SK-N-SH treated with all-trans-retinoic acid at 6 μM for 48 hours (cell line): Measurements from ENCODE around the gene ATPAF1.

Experiments
- BACH2 ChIP-seq: fragments of 250-450 bp; sonication (Bioruptor Pico); IDR thresholded peaks from 2 replicates; pipeline ENCODE4 v1.9.0; 2021; ENCODE audit warnings: mild to moderate bottlenecking, borderline replicate concordance
- CSRNP3 ChIP-seq: fragments of 250-450 bp; sonication (Bioruptor Pico); IDR thresholded peaks from 2 replicates; pipeline ENCODE4 v1.5.1; 2021; ENCODE audit warnings: mild to moderate bottlenecking, moderate library complexity
- GLIS3 ChIP-seq: fragments of 250-450 bp; sonication (Bioruptor Pico); IDR thresholded peaks from 2 replicates; pipeline ENCODE4 v1.5.0; 2020; ENCODE audit warnings: mild to moderate bottlenecking, moderate library complexity
- ISL1 ChIP-seq: fragments of 250-450 bp; sonication (Bioruptor Pico); IDR thresholded peaks from 2 replicates; pipeline ENCODE4 v2.1.2; 2022; ENCODE audit warnings: mild to moderate bottlenecking, moderate library complexity
- POU6F1 ChIP-seq: fragments of 250-450 bp; sonication (Bioruptor Pico); IDR thresholded peaks from 2 replicates; pipeline ENCODE4 v1.8.0; 2021; ENCODE audit warnings: low read depth, mild to moderate bottlenecking, moderate library complexity, borderline replicate concordance
- TOX ChIP-seq: fragments of 250-450 bp; sonication (Bioruptor Pico); IDR thresholded peaks from 2 replicates; pipeline ENCODE4 v1.8.0; 2021; ENCODE audit warnings: mild to moderate bottlenecking, moderate library complexity, borderline replicate concordance
- ZFP3 ChIP-seq: fragments of 250-450 bp; sonication (Bioruptor Pico); IDR thresholded peaks from 2 replicates; pipeline ENCODE4 v1.5.0; 2020; ENCODE audit warnings: mild to moderate bottlenecking, moderate library complexity
- ZFP30 ChIP-seq: fragments of 450-650 bp; formaldehyde crosslinking; IDR thresholded peaks from 2 replicates; pipeline ENCODE4 v1.5.0; 2022; ENCODE audit warnings: mild to moderate bottlenecking, moderate library complexity
- ZNF70 ChIP-seq: fragments of 450-650 bp; formaldehyde crosslinking; IDR thresholded peaks from 2 replicates; pipeline ENCODE4 v1.5.0; 2020; ENCODE audit warnings: mild to moderate bottlenecking, moderate library complexity
- ZNF8 ChIP-seq: fragments of 450-650 bp; formaldehyde crosslinking; IDR thresholded peaks from 2 replicates; pipeline ENCODE4 v1.5.0; 2020; ENCODE audit warnings: mild to moderate bottlenecking, moderate library complexity
- TF ChIP-seq, protein P1 (sequence below): fragments of 250-450 bp; sonication (Bioruptor Pico); IDR thresholded peaks from 2 replicates; pipeline ENCODE4 v1.5.0; 2020; ENCODE audit warnings: mild to moderate bottlenecking, moderate library complexity
- TF ChIP-seq, protein P2 (sequence below): fragments of 250-450 bp; sonication (Bioruptor Pico); IDR thresholded peaks from 2 replicates; pipeline ENCODE4 v1.8.0; 2020; ENCODE audit warnings: mild to moderate bottlenecking, moderate library complexity, borderline replicate concordance
- TF ChIP-seq, protein P3 (sequence below): fragments of 250-450 bp; sonication (Bioruptor Pico); IDR thresholded peaks from 2 replicates; pipeline ENCODE4 v1.5.1; 2020; ENCODE audit warnings: low read depth, mild to moderate bottlenecking, moderate library complexity

- TF ChIP-seq ZNF8 = no peak
- TF ChIP-seq, protein P1, sequence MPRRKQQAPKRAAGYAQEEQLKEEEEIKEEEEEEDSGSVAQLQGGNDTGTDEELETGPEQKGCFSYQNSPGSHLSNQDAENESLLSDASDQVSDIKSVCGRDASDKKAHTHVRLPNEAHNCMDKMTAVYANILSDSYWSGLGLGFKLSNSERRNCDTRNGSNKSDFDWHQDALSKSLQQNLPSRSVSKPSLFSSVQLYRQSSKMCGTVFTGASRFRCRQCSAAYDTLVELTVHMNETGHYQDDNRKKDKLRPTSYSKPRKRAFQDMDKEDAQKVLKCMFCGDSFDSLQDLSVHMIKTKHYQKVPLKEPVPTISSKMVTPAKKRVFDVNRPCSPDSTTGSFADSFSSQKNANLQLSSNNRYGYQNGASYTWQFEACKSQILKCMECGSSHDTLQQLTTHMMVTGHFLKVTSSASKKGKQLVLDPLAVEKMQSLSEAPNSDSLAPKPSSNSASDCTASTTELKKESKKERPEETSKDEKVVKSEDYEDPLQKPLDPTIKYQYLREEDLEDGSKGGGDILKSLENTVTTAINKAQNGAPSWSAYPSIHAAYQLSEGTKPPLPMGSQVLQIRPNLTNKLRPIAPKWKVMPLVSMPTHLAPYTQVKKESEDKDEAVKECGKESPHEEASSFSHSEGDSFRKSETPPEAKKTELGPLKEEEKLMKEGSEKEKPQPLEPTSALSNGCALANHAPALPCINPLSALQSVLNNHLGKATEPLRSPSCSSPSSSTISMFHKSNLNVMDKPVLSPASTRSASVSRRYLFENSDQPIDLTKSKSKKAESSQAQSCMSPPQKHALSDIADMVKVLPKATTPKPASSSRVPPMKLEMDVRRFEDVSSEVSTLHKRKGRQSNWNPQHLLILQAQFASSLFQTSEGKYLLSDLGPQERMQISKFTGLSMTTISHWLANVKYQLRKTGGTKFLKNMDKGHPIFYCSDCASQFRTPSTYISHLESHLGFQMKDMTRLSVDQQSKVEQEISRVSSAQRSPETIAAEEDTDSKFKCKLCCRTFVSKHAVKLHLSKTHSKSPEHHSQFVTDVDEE = no peak
- TF ChIP-seq, protein P2, sequence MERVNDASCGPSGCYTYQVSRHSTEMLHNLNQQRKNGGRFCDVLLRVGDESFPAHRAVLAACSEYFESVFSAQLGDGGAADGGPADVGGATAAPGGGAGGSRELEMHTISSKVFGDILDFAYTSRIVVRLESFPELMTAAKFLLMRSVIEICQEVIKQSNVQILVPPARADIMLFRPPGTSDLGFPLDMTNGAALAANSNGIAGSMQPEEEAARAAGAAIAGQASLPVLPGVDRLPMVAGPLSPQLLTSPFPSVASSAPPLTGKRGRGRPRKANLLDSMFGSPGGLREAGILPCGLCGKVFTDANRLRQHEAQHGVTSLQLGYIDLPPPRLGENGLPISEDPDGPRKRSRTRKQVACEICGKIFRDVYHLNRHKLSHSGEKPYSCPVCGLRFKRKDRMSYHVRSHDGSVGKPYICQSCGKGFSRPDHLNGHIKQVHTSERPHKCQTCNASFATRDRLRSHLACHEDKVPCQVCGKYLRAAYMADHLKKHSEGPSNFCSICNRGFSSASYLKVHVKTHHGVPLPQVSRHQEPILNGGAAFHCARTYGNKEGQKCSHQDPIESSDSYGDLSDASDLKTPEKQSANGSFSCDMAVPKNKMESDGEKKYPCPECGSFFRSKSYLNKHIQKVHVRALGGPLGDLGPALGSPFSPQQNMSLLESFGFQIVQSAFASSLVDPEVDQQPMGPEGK = no peak
- no peak for TF ChIP-seq ZFP3 (CRISPR knock-in tag)
- no peak for TF ChIP-seq BACH2 (CRISPR knock-in tag)
- TF ChIP-seq POU6F1 (CRISPR knock-in tag) = no peak
- no peak for TF ChIP-seq ZNF70 (CRISPR knock-in tag)
- no peak for TF ChIP-seq GLIS3 (CRISPR knock-in tag)
- TF ChIP-seq ZFP30 (CRISPR knock-in tag) = no peak
- TF ChIP-seq CSRNP3 = no peak
- TF ChIP-seq ISL1 (CRISPR knock-in tag) = no peak
- TF ChIP-seq, protein P3, sequence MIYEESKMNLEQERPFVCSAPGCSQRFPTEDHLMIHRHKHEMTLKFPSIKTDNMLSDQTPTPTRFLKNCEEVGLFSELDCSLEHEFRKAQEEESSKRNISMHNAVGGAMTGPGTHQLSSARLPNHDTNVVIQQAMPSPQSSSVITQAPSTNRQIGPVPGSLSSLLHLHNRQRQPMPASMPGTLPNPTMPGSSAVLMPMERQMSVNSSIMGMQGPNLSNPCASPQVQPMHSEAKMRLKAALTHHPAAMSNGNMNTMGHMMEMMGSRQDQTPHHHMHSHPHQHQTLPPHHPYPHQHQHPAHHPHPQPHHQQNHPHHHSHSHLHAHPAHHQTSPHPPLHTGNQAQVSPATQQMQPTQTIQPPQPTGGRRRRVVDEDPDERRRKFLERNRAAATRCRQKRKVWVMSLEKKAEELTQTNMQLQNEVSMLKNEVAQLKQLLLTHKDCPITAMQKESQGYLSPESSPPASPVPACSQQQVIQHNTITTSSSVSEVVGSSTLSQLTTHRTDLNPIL (CRISPR knock-in tag) = no peak
- no peak for TF ChIP-seq TOX (CRISPR knock-in tag)
Measured at GRCh38 chr1:46687921-46688509, 19.9 kb upstream of the ATPAF1 start.
